Sigmoid colon (tissue), 3 donors: ENCODE measurements around the gene SLC37A4.
"Not testable (repeated sequence)": the region's sequence is repeated elsewhere in the genome, so short reads cannot be mapped to it uniquely, and the experiment has no call there.

Experiments used
- POLR2A ChIP-seq, 2 donors: fragments of 450-650 bp; IDR thresholded peaks; one replicate each; pipeline ENCODE4 v1.6.1; 2016; ENCODE audit warnings: antibody characterized with exemption in 2 of 2, mild to moderate bottlenecking in 2 of 2, moderate library complexity in 2 of 2
- TF ChIP-seq, protein P1 (sequence below), 4 experiments: fragments of 450-650 bp in 3 of 4; fragments of 200-600 bp in 1 of 4; IDR thresholded peaks; one replicate each; pipeline ENCODE4 v1.5.1; 2016 to 2019; ENCODE audit warnings: antibody characterized with exemption in 4 of 4, mild to moderate bottlenecking in 3 of 4, moderate library complexity in 2 of 4

DNA sequence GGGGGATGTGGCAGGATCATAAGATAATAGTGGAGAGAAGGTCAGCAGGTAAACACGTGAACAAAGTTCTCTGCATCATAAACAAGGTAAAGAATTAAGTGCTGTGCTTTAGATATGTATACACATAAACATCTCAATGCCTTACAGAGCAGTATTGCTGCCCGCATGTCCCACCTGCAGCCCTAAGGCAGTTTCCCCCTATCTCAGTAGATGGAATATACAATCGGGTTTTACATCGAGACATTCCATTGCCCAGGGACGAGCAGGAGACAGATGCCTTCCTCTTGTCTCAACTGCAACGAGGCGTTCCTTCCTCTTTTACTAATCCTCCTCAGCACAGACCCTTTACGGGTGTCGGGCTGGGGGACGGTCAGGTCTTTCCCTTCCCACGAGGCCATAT lies 8.8 kb upstream of the SLC37A4 start:
- TF ChIP-seq, protein P1, sequence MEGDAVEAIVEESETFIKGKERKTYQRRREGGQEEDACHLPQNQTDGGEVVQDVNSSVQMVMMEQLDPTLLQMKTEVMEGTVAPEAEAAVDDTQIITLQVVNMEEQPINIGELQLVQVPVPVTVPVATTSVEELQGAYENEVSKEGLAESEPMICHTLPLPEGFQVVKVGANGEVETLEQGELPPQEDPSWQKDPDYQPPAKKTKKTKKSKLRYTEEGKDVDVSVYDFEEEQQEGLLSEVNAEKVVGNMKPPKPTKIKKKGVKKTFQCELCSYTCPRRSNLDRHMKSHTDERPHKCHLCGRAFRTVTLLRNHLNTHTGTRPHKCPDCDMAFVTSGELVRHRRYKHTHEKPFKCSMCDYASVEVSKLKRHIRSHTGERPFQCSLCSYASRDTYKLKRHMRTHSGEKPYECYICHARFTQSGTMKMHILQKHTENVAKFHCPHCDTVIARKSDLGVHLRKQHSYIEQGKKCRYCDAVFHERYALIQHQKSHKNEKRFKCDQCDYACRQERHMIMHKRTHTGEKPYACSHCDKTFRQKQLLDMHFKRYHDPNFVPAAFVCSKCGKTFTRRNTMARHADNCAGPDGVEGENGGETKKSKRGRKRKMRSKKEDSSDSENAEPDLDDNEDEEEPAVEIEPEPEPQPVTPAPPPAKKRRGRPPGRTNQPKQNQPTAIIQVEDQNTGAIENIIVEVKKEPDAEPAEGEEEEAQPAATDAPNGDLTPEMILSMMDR (IDR thresholded peaks at IDR 0.05) = not testable (repeated sequence)
- TF ChIP-seq POLR2A (IDR thresholded peaks at IDR 0.05) = not testable (repeated sequence)
